ENCODE measurements around the gene TXNRD2.
"Not testable (repeated sequence)": the region's sequence is repeated elsewhere in the genome, so short reads cannot be mapped to it uniquely, and the experiment has no call there.

TXNRD2 gene

DNA sequence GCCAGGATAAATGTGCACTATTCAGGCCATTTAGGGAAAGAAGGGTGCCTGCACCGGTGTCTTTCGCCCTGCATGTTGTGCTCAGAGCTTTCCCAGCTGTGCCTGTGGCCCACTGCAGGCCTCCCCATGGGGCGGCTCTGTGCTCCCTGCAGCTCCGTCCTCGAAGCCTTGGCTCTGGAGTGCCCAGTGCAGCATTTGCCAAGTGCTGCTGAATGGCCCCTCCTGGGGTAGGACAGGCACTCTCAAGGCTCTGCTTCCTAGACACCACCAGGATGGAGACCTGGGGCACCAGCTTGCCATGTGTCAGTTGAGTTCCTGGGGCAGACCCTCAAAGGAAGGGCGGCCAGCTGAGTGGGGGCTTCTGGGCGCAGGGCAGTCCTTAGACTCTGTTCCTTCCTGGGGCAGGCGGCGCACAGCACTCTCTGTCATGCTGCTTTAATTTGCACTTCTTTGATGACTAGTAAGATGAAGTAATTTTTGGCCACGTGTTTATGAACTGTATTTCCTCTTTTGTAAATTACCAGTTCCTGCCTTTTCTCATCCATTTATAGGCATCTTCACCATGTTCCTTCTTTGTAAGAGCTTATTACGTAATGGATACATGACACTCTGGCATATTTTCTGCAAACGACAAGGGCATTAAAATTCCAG lies 54.9 kb downstream of the TXNRD2 start:
- DNase-seq, result peak; percentile 51

DNA sequence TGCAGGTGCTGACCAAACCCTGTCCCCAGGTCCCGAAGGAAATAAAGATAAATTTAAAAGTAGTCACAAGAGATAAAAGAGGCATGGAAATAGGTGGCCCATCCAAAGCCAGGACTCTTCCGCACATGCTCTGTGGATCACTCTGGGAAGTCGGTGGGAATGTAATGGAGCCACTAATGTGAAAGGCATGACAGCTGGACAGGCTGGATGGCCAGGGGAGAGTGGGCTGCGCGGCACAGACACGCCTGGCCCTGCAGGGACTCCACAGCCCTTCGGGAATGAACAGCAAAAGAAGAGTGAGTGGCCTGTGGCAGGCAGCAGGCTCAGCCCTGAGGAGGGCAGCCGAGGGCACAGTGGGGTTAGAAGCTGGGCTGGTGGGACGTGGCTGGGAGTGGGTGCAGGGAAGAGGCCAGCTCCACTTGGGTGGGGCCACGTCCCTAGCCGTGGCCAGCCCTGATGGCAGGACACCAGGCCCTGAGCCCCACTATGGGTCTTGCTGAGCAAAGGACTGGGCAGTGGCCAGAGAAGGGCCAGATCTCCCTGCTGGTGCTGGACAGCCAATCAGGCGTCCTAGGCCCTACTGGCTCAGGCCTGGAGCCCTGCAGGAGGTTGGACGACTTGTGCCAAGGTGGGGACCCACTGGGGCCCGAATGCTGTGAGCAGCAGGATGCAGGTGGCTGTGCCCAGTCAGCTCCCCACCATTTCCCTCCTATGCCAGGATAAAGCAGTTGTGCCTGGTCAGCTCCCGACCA lies 55.6 kb downstream of the TXNRD2 start:
- no peak for DNase-seq

DNA sequence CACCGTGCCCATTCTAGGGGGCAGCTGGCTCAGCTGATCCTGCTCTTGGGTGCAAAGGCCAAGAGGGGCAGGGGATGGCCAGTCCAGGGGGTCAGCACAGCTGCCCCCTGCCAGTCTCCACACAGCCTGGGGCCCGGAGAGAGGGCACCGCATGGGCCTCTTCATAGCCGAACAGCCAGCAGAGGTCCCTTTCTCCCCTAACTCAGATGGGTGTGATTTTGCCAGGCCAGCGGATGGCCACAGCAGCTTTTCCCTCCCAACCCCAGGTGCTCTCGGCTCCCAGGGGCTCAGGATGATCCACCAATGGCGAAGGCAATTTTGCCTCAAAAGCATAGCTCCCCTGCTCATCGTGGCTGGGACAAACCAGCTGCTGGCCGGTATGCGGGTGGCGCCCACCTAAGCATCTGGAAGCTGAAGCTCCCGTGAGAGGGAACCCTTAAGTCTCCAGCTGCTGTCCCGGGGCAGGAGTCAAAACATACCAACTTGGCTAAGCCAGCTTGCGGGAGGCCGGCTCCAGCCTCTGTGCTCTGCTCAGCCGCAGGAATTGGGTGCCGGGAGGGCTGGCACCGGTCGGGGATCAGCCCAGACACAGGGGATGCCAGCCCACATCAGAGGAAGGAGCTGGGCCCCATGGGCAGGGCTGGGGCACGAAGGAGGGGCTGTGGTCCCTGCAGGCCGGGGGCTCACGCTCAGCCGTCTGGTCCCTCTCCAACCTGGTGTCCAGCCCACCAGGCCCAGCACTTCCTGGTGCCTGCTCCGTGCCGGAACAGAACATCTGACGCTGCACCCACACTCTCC lies 56.5 kb downstream of the TXNRD2 start:
- no peak for DNase-seq

DNA sequence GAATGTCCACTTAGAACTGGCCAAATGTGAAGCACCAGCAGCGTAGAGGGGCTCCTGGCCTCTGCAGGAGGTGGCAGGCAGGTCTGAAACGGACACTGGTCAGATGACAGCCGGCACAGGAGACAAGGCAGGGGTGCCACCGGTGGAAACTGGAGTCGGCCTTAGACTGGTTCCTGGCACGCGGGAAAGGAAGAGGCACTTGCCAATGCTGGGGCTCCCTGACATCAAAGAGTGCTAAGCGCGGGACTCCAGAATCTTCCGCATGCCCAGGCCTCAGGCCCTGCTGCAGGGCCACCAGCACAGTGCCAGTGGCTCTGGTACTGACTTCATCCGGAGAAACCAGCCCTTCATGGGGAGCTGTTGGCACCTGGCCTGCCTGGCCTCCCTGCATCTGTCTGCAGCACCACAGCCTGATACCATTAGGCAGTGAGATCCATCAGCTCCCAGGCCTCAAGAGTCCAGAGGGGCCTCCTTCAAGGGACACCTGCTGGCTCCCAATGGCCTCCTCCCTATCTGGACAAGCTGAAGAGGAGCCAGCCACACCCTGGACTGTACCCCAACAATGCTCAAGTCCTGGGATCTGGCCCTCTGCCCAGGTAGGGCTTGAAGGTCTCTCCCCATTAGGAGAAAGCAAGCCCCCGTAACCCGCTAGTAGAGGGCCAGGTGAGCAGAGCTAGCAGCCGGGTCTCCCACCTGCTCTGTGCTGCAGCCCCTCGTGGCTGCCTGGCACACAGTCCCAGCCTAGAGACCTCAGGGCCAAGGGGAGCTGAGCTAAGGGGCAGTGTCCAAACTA lies 57.3 kb downstream of the TXNRD2 start:
- no peak for DNase-seq

DNA sequence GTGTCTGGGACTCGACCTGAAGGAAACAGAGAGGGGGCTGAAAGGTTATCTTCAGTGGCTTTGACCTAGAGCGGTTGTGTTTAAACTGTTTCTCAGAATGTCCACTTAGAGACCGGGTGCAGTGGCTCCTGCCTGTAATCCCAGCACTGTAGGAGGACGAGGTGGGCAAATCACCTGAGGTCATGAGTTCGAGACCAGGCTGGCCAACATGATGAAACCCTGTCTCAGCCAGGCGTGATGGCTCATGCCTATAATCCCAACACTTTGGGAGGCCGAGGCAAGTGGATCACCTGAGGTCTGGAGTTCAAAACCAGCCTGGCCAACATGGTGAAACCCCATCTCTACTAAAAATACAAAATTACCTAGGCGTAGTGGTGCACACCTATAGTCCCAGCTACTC lies 58.2 kb downstream of the TXNRD2 start:
- DNase-seq, result not testable (repeated sequence)

DNA sequence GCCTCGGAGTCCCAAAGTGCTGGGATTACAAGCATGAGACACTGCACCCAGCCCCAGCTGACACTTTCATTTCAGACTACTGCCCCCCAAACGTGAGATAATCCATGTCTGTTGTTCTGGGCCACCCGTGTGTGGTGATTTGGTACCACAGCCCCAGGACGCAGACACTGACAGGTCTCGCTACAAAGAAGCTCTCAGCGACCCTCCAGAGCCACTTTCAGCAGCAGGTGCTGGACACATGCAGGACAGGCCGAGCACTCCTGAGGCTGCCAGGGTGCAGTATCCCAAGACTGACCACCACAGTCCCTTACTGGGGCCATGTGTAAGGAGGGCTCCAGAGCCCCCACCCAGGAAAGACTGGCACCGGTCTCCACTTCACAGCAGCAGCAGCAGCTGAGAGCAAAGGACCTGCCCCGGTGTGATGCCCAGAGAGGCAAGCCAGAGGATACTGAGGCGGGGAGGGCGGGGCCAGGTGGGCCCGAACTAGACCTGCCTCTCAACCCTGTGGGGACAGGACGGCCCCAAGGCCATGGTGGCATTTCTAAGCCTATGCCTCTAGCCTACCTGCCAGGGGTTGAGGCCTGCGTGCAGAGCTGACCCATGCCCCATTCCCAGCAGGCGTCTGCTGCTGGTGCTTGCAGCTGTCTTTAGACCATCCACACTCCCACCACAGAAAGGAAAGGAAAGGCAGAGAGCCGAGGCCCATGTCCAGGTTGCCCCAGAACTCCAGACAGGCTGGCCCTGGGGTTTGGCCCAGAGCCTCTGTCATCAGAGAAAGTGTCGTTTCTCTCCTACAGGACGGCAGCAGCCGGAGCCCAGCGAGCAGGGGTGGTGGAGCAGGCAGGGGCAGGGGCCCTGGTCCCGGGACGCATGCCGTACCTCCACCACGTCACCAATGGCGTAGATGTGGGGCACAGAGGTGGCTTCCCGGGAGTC lies 58.9 kb downstream of the TXNRD2 start:
- DNase-seq, result no peak

DNA sequence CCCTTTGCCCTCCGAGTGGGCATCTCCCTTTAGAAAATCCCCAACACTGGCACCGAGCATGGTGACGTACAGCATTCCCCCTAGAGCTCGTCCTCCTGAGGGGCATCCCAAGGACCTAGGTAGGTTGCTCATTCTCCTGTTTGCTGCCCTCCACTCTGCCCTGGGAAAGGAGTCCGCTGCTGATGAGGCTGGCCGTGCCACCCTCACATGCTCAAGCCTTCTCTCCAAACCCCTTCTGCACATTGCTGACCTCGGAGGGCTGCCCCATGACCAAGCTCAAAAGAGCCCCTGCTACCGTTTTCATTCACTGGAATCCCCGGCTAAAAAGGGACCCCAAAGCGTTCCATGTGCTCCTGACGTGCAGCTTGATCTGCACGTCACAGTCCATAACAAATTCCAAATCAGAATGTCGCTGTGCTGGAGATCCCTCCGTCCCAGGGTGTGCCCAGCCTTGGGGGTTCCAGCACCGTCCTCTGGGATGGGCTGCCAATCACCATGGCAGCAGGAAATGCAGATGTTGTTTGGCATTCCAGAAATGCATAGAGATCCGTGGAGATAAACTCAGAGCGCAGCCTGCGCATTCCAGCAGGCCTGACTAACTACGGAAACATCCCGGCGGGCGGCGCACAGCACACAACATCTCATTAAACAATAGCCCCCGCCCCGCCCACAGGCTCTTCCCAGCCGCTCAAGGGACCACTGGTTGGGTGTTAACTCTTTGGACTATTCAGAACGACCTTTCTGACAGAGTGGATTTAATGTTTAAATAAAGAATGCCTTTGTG lies 60.6 kb downstream of the TXNRD2 start:
- DNase-seq, result no peak

DNA sequence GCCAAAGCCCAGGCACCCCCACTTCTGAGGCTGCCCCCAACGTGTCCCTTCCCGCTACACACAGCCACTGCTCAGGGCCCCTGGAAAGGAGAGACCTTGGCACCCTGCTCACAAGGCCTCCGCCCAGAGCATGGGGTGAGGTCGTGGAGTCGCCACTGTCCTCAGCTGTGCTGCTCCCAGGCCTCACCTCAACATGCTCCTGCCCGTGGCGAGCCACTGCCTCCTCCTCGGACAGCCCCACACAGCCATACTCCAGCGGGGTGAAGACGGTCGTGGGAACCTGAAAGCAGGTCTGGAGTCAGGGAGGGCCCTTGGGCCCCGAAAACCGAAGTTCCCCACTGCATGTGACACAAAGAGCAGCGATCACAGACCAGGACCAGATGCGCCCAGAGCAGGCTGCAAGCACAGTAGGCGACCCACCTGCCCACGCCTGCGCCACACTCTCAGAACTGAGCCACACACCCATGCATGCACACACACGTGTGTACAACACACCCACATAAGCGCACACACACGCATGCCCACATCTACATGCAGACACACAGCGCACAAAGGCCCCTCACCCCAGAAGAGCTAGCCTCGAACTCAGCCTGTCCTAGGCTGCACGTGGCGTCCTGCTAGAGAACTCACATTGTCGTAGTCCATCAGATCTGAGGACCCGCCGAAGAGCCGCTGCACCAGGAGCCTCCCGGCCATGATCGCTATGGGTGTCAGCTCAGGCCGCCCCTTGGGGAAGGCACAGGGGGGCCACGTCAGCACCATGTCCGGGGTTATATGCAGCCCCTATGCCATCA lies 61.4 kb downstream of the TXNRD2 start:
- DNase-seq, result no peak

DNA sequence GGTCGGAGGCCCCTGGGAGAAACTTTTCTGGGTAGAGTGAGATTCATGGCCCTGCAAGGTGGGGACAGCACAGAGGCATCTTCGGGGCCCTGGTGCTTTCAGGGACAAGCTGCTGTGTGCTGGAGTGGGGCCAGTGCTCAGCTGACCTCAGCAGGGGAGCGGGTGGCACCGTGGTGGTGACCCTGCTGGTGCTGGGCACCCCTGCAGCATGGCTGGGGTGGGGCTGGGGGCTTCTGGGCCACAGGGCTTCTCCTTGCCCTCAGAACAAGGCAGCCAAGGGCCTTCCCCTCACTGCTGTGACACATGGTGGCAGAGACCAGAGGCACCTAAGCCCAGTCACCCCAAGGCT lies 62.0 kb downstream of the TXNRD2 start:
- no peak for DNase-seq

DNA sequence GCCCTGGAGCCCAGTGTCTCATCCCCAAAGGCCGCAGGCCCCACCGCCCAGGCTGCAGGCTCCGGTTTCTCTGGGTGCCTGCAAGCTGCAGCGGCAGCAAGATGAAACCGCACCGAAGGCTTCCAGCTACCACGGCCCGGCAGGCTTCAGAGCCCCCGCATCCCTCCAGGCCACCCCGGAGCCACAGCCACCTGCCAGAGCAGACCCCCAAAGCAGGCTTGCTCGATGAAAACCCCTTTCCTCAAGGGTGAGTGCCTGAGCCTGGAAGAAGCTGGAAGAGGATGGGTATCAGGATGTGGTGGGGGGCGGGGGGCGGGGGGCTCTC lies 62.4 kb downstream of the TXNRD2 start:
- no peak for DNase-seq

DNA sequence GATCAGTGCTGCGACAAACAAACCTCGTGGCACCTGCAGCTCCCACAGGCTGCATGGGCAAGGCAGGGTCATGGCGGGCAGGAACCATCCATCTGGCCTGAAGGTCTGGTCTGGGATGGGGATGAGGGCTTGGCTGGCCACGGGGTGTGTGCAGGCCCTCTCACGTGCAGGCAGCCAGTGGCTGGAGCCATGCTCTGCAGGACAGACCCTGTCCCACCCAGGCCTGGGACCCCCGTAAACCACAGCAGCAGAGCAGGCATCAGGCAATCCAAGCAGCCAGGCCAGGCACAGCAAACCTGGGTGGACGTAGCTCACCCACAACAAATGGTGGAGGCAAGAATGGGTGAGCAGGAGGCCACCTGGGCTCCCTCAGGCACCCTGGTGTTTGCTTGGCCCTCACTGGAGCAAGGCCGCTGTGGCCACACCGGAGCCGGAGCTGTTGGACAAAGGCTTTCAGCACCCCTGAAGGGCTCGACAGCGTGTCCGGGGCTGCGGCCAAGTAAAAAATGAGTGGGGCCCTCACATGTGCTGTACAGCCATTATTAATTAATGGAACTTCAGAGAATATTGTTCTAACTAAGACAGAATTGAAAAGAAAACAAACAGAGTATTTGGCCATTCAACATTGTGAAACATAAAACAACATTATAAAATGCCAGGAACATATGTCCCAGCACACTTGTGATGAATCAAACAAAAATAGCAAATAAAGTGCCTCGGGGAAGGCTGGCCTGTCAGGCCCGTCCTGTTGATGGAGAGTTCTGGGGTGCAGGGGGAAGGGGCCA lies 63.0 kb downstream of the TXNRD2 start:
- DNase-seq, result no peak

DNA sequence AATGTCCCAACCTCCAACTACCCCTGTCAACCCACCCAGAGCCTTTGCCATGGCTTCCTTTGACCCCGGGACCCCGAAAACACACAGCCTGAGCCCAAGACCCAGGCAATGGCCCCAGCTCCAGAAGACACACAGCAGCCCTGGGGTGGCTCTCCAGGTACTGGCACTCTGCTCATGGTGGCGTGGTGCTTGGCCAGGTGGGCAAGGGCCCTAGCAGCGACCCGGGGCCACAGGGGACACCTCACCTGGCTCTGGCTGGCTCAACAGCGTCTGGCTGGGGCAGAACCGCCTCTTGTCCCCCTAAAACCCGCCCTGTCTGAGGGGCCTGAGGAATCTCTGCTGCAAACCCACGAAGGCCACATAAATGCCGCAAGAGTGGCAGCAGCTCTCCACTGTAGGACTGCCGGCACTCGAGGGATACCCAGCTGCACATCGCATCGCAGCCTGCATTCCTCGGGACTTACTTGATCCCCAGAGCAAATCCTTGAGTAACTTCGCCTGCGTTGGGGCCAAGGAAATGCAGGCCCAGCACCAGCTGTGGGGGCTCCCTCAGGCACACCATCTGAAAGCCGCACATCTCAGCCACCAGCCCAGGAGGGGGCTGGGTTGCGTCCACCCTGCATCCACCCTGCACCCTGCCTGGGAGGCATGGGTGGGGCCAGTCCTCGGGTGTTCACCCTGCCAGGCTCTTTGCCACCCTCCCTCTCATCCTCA lies 63.8 kb downstream of the TXNRD2 start:
- no peak for DNase-seq

DNA sequence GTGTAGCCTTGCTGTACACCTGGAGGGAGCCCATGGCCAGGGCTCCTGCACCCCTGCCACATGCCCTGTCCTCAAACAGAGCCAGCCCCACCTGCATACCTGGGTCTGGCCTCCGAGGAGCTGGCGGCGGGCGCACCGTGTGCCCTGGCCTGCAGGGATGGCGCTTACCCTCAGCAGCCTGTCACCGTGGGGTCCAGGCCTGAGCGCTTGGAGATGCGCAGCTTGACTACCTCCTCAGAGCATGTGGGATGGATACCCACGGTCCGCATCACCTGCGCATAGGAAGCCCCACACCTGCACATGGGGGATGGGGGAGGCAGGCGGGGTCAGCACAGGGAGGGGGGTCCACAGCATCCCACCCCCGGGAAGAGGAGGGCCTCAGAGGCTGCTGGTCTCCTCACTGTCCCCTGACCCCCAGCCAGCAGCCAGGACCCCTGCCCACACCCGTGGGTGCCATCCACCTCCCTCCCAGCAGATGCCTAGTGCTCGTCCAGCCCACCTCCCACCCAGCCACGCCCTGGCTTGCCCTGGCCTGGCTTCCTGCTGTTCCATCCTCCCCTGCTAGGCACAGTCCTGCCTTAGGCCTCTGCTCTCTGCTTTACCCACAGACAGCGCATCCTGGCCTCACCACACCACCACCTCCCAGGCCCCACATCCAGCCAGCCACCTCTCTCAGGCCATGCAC lies 64.5 kb downstream of the TXNRD2 start:
- no peak for DNase-seq

DNA sequence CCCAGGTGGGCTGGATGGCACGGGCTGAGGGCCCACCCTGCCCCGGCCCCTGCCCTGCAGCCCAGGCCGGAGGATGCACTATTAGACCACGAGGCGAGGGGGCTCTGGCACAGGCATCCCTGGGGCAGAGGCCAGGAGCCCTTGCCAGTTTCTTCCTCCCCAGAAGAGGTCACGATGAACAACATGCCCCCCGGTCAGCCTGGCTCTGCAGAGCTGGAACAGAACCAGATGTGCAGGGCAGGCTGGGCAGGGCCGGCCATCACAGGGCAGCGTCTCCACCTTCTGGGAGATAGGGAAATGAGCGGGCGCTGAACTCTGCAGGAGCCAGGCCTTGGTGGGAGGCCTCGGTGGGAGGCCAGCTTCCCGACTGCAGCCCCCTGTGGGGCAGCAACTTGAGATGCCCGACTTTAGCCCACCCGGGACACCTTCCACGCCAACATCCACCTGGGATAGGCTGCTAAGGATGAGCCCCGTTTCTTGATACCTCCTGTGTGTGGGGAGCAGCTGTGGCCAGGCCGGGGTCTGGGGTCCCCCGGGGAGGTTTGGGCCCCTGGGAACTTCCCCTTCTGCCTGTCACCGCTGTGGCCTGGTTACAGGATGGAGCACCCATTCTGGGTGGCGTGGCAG lies 65.2 kb downstream of the TXNRD2 start:
- DNase-seq, result no peak

DNA sequence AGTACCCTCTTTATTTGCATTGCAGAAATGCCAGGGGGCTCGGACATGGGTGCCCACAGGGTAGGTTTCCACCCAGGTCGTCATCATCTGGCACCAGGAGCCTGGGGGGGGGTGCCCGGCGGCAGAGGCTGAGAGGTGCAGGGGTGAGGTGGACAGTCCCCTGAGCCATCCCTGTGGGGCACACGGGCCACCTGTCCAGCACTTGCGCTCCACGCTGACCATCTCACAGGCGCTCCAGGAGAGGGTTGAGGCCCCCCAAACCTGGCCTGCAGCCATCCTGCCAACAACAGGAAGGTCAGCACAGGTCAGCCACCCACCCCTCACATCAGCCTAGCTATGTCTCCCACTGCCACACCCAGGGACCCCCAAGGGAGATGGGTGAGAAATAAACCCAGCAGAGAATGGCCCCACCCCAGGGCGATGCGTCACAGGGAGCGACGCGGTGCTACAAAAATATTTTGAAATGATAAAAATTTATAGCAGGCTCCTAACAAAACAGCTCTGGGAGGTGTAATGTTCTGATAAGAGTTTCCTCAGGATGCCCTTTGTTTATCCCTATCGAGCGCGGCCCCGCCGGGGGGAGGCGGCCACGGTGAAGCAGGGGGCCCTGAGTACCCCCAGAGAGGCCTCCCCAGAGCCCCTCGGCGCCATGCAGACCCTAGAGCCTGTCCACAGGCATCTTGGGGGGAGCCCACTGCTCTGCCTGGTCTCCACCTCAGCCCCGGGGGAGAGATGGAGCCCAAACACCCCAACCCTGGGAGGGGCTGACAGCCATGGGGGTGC lies 65.9 kb downstream of the TXNRD2 start:
- no peak for DNase-seq

DNA sequence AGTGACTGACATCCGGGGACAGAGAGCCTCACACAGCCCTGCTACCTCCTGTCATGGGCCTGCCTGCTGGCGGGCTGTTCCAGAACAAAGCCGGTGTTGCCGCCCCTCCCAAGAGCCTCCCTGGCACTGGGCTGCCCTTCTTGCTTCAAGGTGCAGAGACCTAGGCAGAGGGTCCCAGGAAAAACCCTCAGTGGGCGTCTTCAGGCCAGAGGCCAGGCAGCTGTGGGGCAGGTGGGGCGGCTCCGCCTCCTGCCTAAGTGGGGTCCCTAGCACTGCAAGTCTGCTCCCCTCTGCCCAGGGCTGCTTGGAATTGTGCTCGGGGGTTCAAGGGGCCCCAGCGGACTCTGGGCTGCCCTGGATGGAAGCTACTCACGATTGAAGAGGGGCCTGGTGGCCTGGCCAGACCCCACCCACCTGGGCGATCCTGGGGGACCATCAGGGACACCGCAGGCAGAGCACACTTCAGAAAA lies 66.5 kb downstream of the TXNRD2 start:
- no peak for DNase-seq
